ENCODE results near the gene CHD2. TPM values are rescaled to one million over a fixed set of nuclear protein-coding genes. Genes with fewer than 3 reads are reported as not detected.

The CHD2 gene
- total and polyA plus RNA-seq, 10 of the 15 experiments (the other 5 are each of a cell fraction or from before 2014, with no cell fraction given) = 38.1 to 94.7 (median 63.3) TPM

- Histone ChIP-seq H3K4me3 (no peak overlapping the region), H3K9ac (ENCODE audit: control insufficient read depth, insufficient read depth, low read length) (no peak overlapping the region), H4K20me1 (ENCODE audit: control insufficient read depth, insufficient read depth) (no peaks in the 10 kb centered on the region), H3K4me2 (ENCODE audit: control insufficient read depth, insufficient read depth) (no peak overlapping the region), H3K79me2 (ENCODE audit: control insufficient read depth, insufficient read depth, low read length) (no peaks in the 10 kb centered on the region), H3K9me3 (replicated peaks; ENCODE audit: control insufficient read depth, insufficient read depth, low read length) (no peaks in the 10 kb centered on the region), H2AFZ (ENCODE audit: control insufficient read depth, low read depth, low read length) (no peak overlapping the region; the same call in 1 of the 2 replicates), H3K27me3 (replicated peaks in 1 of 2; ENCODE audit: control insufficient read depth in 2 of 2, insufficient read depth in 2 of 2, low read length in 1 of 2) (no peaks in the 10 kb centered on the region), H3K27ac (ENCODE audit: control insufficient read depth, insufficient read depth) (no peak overlapping the region), H3K4me1 (ENCODE audit: control insufficient read depth, insufficient read depth, low read length) (no peaks in the 10 kb centered on the region), H3K36me3 (ENCODE audit: control insufficient read depth in 2 of 2, insufficient read depth in 2 of 2, low read length in 1 of 2) (no peaks in the 10 kb centered on the region)
- RAD21 ChIA-PET (ENCODE audit: unreplicated experiment) = no interaction called here
- FAIRE-seq = peak; percentile 41
- no peak for DNase-seq (ENCODE audit: low read depth, low spot score)
- no peak for TF ChIP-seq ZNF24 (IDR thresholded peaks at IDR 0.05)
- no peak for TF ChIP-seq ZSCAN29 (IDR thresholded peaks at IDR 0.05)
- no peak for TF ChIP-seq NFIC (IDR thresholded peaks at IDR 0.05; ENCODE audit: low read depth, low read length)
- no peak for TF ChIP-seq ZNF687 (IDR thresholded peaks at IDR 0.05)
- no peak for TF ChIP-seq ZNF274 (IDR thresholded peaks at IDR 0.05; ENCODE audit: insufficient read depth, insufficient read length)
- TF ChIP-seq FOXK2 (IDR thresholded peaks at IDR 0.05) = no peak
- no peak for TF ChIP-seq MXI1 (IDR thresholded peaks at IDR 0.05; ENCODE audit: low read depth, low read length)
- TF ChIP-seq PRDM15 (CRISPR knock-in tag; IDR thresholded peaks at IDR 0.05) = no peak
- TF ChIP-seq BMI1 (IDR thresholded peaks at IDR 0.05; ENCODE audit: borderline replicate concordance) = no peak
- no peak for TF ChIP-seq NR2C2 (IDR thresholded peaks at IDR 0.05; ENCODE audit: borderline replicate concordance, control insufficient read depth, insufficient read length, low read depth)
- TF ChIP-seq E4F1 (IDR thresholded peaks at IDR 0.05; ENCODE audit: borderline replicate concordance, partially characterized antibody) = no peak
- no peak for TF ChIP-seq RAD21 (IDR thresholded peaks at IDR 0.05; ENCODE audit: insufficient read depth, low read depth, low read length)
- TF ChIP-seq CHD1 (IDR thresholded peaks at IDR 0.05; ENCODE audit: low read depth, low read length) = no peak
- TF ChIP-seq HDGF (IDR thresholded peaks at IDR 0.05) = no peak
- CTCF ChIA-PET = interaction anchor here (0.6 kb wide), 1 partner anchor 1318 kb away, joined by 3 read pairs; no protein-coding TSS in a partner anchor
- intact Hi-C loops (cut with micrococcal nuclease; ENCODE audit: unreplicated experiment) (no loop called here), in situ Hi-C loops (cut with MboI) (no loop called here)
- ATAC-seq = peak; percentile 40; the same call in 2 of the 3 replicates
- BruUV-seq (replicated peaks) = no TSS peak
- POLR2A ChIA-PET = interaction anchor here (1.0 to 1.7 kb wide), 4 partner anchors 9 to 20 kb away, joined by 3 to 5 read pairs (median 4); no protein-coding TSS in a partner anchor
- WGBS (ENCODE audit: insufficient coverage, insufficient replicate concordance, low lambda C conversion rate, missing lambda C conversion rate) = 87% methylated on average over 9 of the region's 9 CpGs
- SMC1A ChIA-PET (ENCODE audit: uncharacterized antibody, unreplicated experiment) = interaction anchor here (1.3 to 2.7 kb wide), 3 partner anchors 9 to 51 kb away, joined by 4 to 16 read pairs (median 4); no protein-coding TSS in a partner anchor
Observed at GRCh38 chr15:92870010-92870591, 30.0 kb upstream of the CHD2 start.

Measured in GM12878 (cell line).